DND-41 (cell line): ENCODE results near the gene TAF4.

ENCODE experiments used
- ATAC-seq: fragments of 200-7000 bp; cut with Tn5 transposase; 3 replicates; pipeline ENCODE4 v1.9.1; 2021; ENCODE audit warnings: low read depth; ENCODE audit not compliant: insufficient read depth
- DNase-seq: peaks from one replicate; pipeline ENCODE4 v3.0.0-alpha.2; 2020
- H2AFZ ChIP-seq: 2 replicates; pipeline ENCODE4 v1.6.0; 2012; ENCODE audit warnings: low read depth, low read length
- H3K27ac ChIP-seq: 2 replicates; pipeline ENCODE4 v1.5.1; 2012; ENCODE audit warnings: low read length, inconsistent platforms
- H3K27me3 ChIP-seq: fragments of 200-600 bp; sonication (generic); 2 replicates; pipeline ENCODE4 v1.6.0; 2012; ENCODE audit warnings: low read length, mild to moderate bottlenecking, inconsistent platforms; ENCODE audit not compliant: insufficient read depth, poor library complexity
- H3K36me3 ChIP-seq: 2 replicates; pipeline ENCODE4 v1.5.1; 2012; ENCODE audit warnings: low read length, inconsistent platforms; ENCODE audit not compliant: insufficient read depth
- H3K4me1 ChIP-seq: 2 replicates; pipeline ENCODE4 v1.5.1; 2012; ENCODE audit warnings: mild to moderate bottlenecking, low read length; ENCODE audit not compliant: insufficient read depth
- H3K4me2 ChIP-seq: 2 replicates; pipeline ENCODE4 v1.6.0; 2012; ENCODE audit warnings: mild to moderate bottlenecking, moderate library complexity, low read length, inconsistent platforms; ENCODE audit not compliant: insufficient read depth
- H3K4me3 ChIP-seq, 2 experiments: fragments of 200-600 bp in 1 of 2; shearing (Covaris generic) in 1 of 2; 2 replicates each; pipeline ENCODE4 v1.5.1; 2012 to 2016; ENCODE audit warnings: inconsistent platforms in 2 of 2, low read length in 2 of 2, mild to moderate bottlenecking in 2 of 2, low read depth in 1 of 2, moderate library complexity in 1 of 2
- H3K79me2 ChIP-seq: 2 replicates; pipeline ENCODE4 v1.6.0; 2012; ENCODE audit warnings: low read length, inconsistent platforms; ENCODE audit not compliant: insufficient read depth
- H3K9ac ChIP-seq: 2 replicates; pipeline ENCODE4 v1.6.0; 2012; ENCODE audit warnings: low read depth, mild to moderate bottlenecking, inconsistent platforms, low read length, moderate library complexity
- H3K9me3 ChIP-seq: 2 replicates; pipeline ENCODE4 v1.5.1; 2012; ENCODE audit warnings: low read length, moderate library complexity, mild to moderate bottlenecking, inconsistent platforms; ENCODE audit not compliant: insufficient read depth, severe bottlenecking
- H4K20me1 ChIP-seq: 2 replicates; pipeline ENCODE4 v1.6.0; 2012; ENCODE audit warnings: low read length; ENCODE audit not compliant: insufficient read depth
- CTCF ChIP-seq: IDR thresholded peaks from 2 replicates; pipeline ENCODE4 v1.5.1; 2012; ENCODE audit warnings: borderline replicate concordance, low read length, moderate library complexity, mild to moderate bottlenecking; ENCODE audit not compliant: poor library complexity, severe bottlenecking; ENCODE audit errors: extremely low read depth
- EZH2 ChIP-seq: IDR thresholded peaks from 3 replicates; pipeline ENCODE4 v1.6.1; 2012; ENCODE audit warnings: borderline replicate concordance, low read depth, mild to moderate bottlenecking, moderate library complexity, low read length, inconsistent platforms; ENCODE audit not compliant: severe bottlenecking

Gene TAF4

GRCh38 chr20:61933481-61933950 is 132.2 kb downstream of the TAF4 start:
- no peaks in the 10 kb centered on the region for H3K4me1 ChIP-seq
- no peak for ATAC-seq

GRCh38 chr20:61932711-61933480 is 132.8 kb downstream of the TAF4 start:
- no peak overlapping the region for H3K4me2 ChIP-seq
- H3K79me2 ChIP-seq, result no peaks in the 10 kb centered on the region
- no peaks in the 10 kb centered on the region for H3K27me3 ChIP-seq
- H4K20me1 ChIP-seq, result peaks cover 16% of the 10 kb centered on the region; the same call in 1 of the 2 replicates
- no peaks in the 10 kb centered on the region for H3K4me1 ChIP-seq
- TF ChIP-seq EZH2, result no peak
- TF ChIP-seq CTCF, result no peak
- DNase-seq, result no peak
- H3K27ac ChIP-seq, result no peak overlapping the region
- no peaks in the 10 kb centered on the region for H3K9me3 ChIP-seq
- H3K36me3 ChIP-seq, result no peaks in the 10 kb centered on the region
- no peak overlapping the region for H3K9ac ChIP-seq
- no peak overlapping the region for H3K4me3 ChIP-seq
- no peak for ATAC-seq
- no peak overlapping the region for H2AFZ ChIP-seq

More at GRCh38 chr20:61933481-61933950, 132.2 kb downstream of the TAF4 start:
- Histone ChIP-seq H3K4me2 (no peak overlapping the region), H3K4me3 (no peak overlapping the region), H3K27me3 (no peaks in the 10 kb centered on the region), H3K27ac (no peak overlapping the region), H4K20me1 (peaks cover 10% of the 10 kb centered on the region; the same call in 1 of the 2 replicates), H3K36me3 (no peaks in the 10 kb centered on the region), H3K9ac (no peak overlapping the region), H2AFZ (no peak overlapping the region), H3K9me3 (no peaks in the 10 kb centered on the region), H3K79me2 (no peaks in the 10 kb centered on the region)
- DNase-seq, result no peak
- TF ChIP-seq EZH2 (no peak), CTCF (no peak)

- Histone ChIP-seq H3K27ac (no peak overlapping the region), H2AFZ (no peak overlapping the region), H3K79me2 (no peaks in the 10 kb centered on the region), H3K4me3 (no peak overlapping the region), H3K9me3 (no peaks in the 10 kb centered on the region), H3K9ac (no peak overlapping the region), H3K27me3 (no peaks in the 10 kb centered on the region), H3K36me3 (no peaks in the 10 kb centered on the region), H3K4me2 (no peak overlapping the region), H3K4me1 (no peaks in the 10 kb centered on the region), H4K20me1 (peaks cover 17% of the 10 kb centered on the region; the same call in 1 of the 2 replicates)
- DNase-seq (no peak), ATAC-seq (no peak)
- no peak for TF ChIP-seq CTCF
- no peak for TF ChIP-seq EZH2
These were observed 133.5 kb downstream of the TAF4 start for GRCh38 chr20:61932199-61932592.
